Upper lobe of right lung (tissue), 1 donor: ENCODE measurements around the gene MAPK14. TPM values are rescaled to one million over a fixed set of nuclear protein-coding genes. Genes with fewer than 3 reads are reported as not detected.

Source experiments
- ATAC-seq: fragments of 200-7000 bp; cut with Tn5 transposase; one replicate; pipeline ENCODE4 v1.9.1; 2020; ENCODE audit warnings: mild to moderate bottlenecking, moderate library complexity
- DNase-seq: peaks from one replicate; pipeline ENCODE4 v3.0.0-alpha.2; 2020
- H3K27ac ChIP-seq: fragments of 200-600 bp; one replicate; pipeline ENCODE4 v1.8.0; 2022
- H3K27me3 ChIP-seq: fragments of 200-600 bp; one replicate; pipeline ENCODE4 v1.8.0; 2022; ENCODE audit warnings: mild to moderate bottlenecking
- H3K36me3 ChIP-seq: fragments of 200-600 bp; one replicate; pipeline ENCODE4 v1.8.0; 2022
- H3K4me1 ChIP-seq: fragments of 200-600 bp; one replicate; pipeline ENCODE4 v1.8.0; 2022
- H3K4me3 ChIP-seq: fragments of 200-600 bp; one replicate; pipeline ENCODE4 v1.8.0; 2022; ENCODE audit warnings: mild to moderate bottlenecking
- H3K9me3 ChIP-seq: fragments of 200-600 bp; one replicate; pipeline ENCODE4 v1.8.0; 2022
- CTCF ChIP-seq: fragments of 200-600 bp; IDR thresholded peaks from one replicate; pipeline ENCODE4 v1.8.0; 2022; ENCODE audit warnings: antibody characterized with exemption
- intact Hi-C: fragments of 100-400 bp; cut with DNase I; formaldehyde crosslinking; loops from one replicate; pipeline ENCODE4 v1.11.0; 2022
- total RNA-seq: library from RNA; stranded (reverse); fragmentation: NEBNext Ultra II Directional; extraction: Animal tissue kit (Norgen Biotek cat#: 25700); gene quantifications from one replicate; pipeline ENCODE4 v1.2.1, GENCODE V29; 2021
- donor health status: DM: no; HTN: yes; CAD: no; lungs with severe emphysema.

The MAPK14 gene
- total RNA-seq, 1 donor from 2014 or later: 60.6 TPM

- ATAC-seq: peak; percentile 30
- intact Hi-C loops: no loop called here
- H3K27ac ChIP-seq: no peak overlapping the region
- peaks cover 5% of the 10 kb centered on the region for H3K36me3 ChIP-seq
- no peak overlapping the region for H3K4me3 ChIP-seq
- no peaks in the 10 kb centered on the region for H3K9me3 ChIP-seq
- H3K27me3 ChIP-seq: no peaks in the 10 kb centered on the region
- H3K4me1 ChIP-seq: peaks cover 57% of the 10 kb centered on the region
- TF ChIP-seq CTCF: no peak
- DNase-seq: no peak
Observed at GRCh38 chr6:36038120-36038876, 10.7 kb downstream of the MAPK14 start.

GRCh38 chr6:36039112-36039511 lies 11.5 kb downstream of the MAPK14 start:
- Histone ChIP-seq H3K4me1 (peaks cover 49% of the 10 kb centered on the region), H3K27me3 (no peaks in the 10 kb centered on the region), H3K36me3 (peaks cover 5% of the 10 kb centered on the region), H3K27ac (no peak overlapping the region), H3K4me3 (no peak overlapping the region), H3K9me3 (no peaks in the 10 kb centered on the region)
- DNase-seq (no peak), ATAC-seq (no peak)
- intact Hi-C loops: no loop called here
- TF ChIP-seq CTCF: no peak

GRCh38 chr6:36040958-36041357 lies 13.3 kb downstream of the MAPK14 start:
- Histone ChIP-seq H3K27me3 (no peaks in the 10 kb centered on the region), H3K4me3 (no peak overlapping the region), H3K27ac (no peak overlapping the region), H3K9me3 (no peaks in the 10 kb centered on the region), H3K36me3 (peaks cover 5% of the 10 kb centered on the region), H3K4me1 (peaks cover 35% of the 10 kb centered on the region)
- DNase-seq: no peak
- no peak for ATAC-seq
- intact Hi-C loops: no loop called here
- TF ChIP-seq CTCF: no peak

GRCh38 chr6:36042618-36043260 lies 15.1 kb downstream of the MAPK14 start:
- ATAC-seq: no peak
- H3K36me3 ChIP-seq: no peaks in the 10 kb centered on the region
- no peak for TF ChIP-seq CTCF
- H3K4me1 ChIP-seq: peaks cover 18% of the 10 kb centered on the region
- no peak for DNase-seq
- no peak overlapping the region for H3K27ac ChIP-seq
- H3K9me3 ChIP-seq: no peaks in the 10 kb centered on the region
- intact Hi-C loops: no loop called here
- no peak overlapping the region for H3K4me3 ChIP-seq
- H3K27me3 ChIP-seq: no peaks in the 10 kb centered on the region

GRCh38 chr6:36049582-36049981 lies 22.0 kb downstream of the MAPK14 start:
- Histone ChIP-seq H3K36me3 (peaks cover 7% of the 10 kb centered on the region), H3K9me3 (no peaks in the 10 kb centered on the region), H3K4me3 (no peak overlapping the region), H3K4me1 (peaks cover 23% of the 10 kb centered on the region), H3K27me3 (no peaks in the 10 kb centered on the region), H3K27ac (no peak overlapping the region)
- ATAC-seq: no peak
- no peak for DNase-seq
- no peak for TF ChIP-seq CTCF
- intact Hi-C loops: no loop called here
